ENCODE measurements around the gene CALD1. TPM values are rescaled to one million over a fixed set of nuclear protein-coding genes. Genes with fewer than 3 reads are reported as not detected.

CALD1 gene
- total RNA-seq, 1 experiment from 2014 or later: 99.8 TPM

- DNase-seq: peak; percentile 69
- no peaks in the 10 kb centered on the region for H3K36me3 ChIP-seq (replicated peaks; ENCODE audit: control insufficient read depth, insufficient read depth, low read length)
- H3K4me3 ChIP-seq (ENCODE audit: insufficient read depth, low read depth, low read length): no peak overlapping the region
- H3K27me3 ChIP-seq (ENCODE audit: control insufficient read depth, insufficient read depth, low read length): no peaks in the 10 kb centered on the region
Observed at GRCh38 chr7:134750083-134751062, 29.1 kb upstream of the CALD1 start.

DNA sequence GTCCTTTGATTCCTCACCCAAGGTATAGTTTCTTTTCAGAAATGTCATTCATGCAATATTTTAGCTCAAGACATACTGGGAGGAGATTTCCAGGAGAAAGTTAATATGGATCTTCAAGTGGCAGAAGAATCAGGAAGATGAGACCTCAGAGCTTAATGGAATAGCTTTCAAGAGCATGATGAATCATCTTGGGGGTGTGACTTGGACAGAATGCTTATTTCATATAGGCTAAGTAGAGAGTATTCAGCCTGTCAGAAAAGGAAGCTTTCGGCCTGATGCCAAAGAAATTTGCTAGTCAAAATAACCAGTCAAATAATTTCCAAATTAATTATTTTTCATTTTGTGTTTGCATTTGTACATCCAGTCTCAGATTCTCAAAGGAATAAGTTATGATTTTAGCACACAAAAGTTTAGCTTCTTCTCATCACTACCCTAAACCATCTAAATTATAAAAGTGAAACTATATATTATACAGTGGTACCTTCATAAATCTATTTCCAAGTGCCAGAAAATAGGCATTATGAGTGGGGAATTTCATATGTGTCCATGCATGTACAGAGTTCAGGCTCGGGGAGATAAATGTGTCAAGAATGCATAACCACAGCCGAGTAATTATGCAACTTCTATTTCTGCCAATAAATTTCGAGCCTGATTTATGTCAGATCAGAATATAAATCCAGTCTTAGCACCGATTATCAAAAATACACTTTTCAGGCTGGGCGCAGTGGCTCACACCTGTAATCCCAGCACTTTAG, 27.3 kb upstream of the CALD1 start:
- no peak overlapping the region for H3K4me3 ChIP-seq (ENCODE audit: insufficient read depth, low read depth, low read length)
- H3K36me3 ChIP-seq (replicated peaks; ENCODE audit: control insufficient read depth, insufficient read depth, low read length): no peaks in the 10 kb centered on the region
- no peak for DNase-seq
- H3K27me3 ChIP-seq (ENCODE audit: control insufficient read depth, insufficient read depth, low read length): no peaks in the 10 kb centered on the region

DNA sequence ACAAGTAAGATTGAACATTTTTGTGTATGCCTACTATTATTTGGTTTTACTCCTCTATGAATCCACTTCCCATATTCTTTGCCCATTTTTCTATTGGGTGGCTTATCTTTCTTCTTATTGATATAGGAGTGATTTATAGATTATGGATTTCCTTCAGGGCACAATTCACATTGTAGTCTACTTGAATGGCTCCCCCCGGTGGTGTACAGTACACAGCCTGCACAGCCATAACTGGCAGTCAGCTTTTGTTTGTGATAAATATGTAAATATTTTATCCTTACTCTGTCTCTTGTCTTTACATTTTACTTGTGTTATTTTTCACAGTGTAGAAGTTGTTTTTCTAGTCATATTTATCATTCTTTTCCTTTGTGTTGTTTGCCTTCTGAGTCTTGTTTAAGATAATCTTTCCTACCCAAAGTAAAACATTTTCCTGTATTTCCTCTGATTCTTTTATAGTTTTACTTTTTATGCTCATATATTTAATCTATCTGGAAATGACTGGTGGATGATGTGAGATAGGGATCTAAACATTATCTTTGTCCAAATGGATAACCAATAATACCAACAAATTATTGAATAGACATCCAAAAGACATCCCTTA, 23.9 kb upstream of the CALD1 start:
- H3K36me3 ChIP-seq (replicated peaks; ENCODE audit: control insufficient read depth, insufficient read depth, low read length): no peaks in the 10 kb centered on the region
- H3K27me3 ChIP-seq (ENCODE audit: control insufficient read depth, insufficient read depth, low read length): no peaks in the 10 kb centered on the region
- H3K4me3 ChIP-seq (ENCODE audit: insufficient read depth, low read depth, low read length): no peak overlapping the region
- no peak for DNase-seq

DNA sequence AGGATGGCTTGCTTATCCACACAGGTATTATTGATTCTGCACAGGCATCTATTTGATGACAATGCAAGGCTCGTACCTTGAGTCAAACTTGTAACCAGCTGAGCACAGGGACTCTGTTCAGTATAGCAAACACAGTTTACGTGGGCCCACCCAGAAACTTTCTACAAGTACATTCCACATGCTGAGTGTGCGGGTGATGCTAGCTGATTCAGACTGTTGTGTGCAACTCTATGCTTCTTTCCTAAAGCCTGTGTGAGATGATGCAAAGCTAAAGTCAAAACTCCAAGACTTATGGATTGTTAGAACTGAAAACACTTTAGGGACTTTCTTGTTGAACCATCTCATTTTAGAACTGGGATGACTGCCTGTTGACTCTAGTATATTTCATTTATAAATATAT, 21.5 kb upstream of the CALD1 start:
- no peaks in the 10 kb centered on the region for H3K36me3 ChIP-seq (replicated peaks; ENCODE audit: control insufficient read depth, insufficient read depth, low read length)
- no peaks in the 10 kb centered on the region for H3K27me3 ChIP-seq (ENCODE audit: control insufficient read depth, insufficient read depth, low read length)
- DNase-seq: no peak
- no peak overlapping the region for H3K4me3 ChIP-seq (ENCODE audit: insufficient read depth, low read depth, low read length)

GRCh38 chr7:134758981-134759380, 20.5 kb upstream of the CALD1 start:
- no peaks in the 10 kb centered on the region for H3K27me3 ChIP-seq (ENCODE audit: control insufficient read depth, insufficient read depth, low read length)
- no peak overlapping the region for H3K4me3 ChIP-seq (ENCODE audit: insufficient read depth, low read depth, low read length)
- DNase-seq: no peak
- H3K36me3 ChIP-seq (replicated peaks; ENCODE audit: control insufficient read depth, insufficient read depth, low read length): no peaks in the 10 kb centered on the region

DNA sequence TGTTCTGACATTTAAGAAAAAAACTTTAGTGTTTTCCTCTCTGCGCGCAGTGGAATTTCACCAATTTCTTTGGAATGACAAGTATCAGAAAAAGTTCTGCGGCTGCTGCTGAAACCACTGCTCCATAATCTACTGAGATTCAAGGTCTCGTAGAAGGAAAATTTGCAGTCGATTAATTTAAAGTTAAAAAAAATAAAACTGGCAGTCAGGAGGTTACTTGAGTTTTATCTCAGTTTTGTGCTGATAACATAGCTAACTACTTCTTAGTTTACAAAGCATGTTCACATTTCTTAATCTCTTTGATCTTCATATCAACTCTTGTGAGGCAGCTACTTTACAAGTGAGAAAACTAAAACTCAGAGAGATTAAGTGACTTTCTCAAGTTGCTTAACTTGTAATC, 18.2 kb upstream of the CALD1 start:
- DNase-seq: no peak
- Histone ChIP-seq H3K36me3 (replicated peaks; ENCODE audit: control insufficient read depth, insufficient read depth, low read length) (no peaks in the 10 kb centered on the region), H3K27me3 (ENCODE audit: control insufficient read depth, insufficient read depth, low read length) (no peaks in the 10 kb centered on the region), H3K4me3 (ENCODE audit: insufficient read depth, low read depth, low read length) (no peak overlapping the region)

DNA sequence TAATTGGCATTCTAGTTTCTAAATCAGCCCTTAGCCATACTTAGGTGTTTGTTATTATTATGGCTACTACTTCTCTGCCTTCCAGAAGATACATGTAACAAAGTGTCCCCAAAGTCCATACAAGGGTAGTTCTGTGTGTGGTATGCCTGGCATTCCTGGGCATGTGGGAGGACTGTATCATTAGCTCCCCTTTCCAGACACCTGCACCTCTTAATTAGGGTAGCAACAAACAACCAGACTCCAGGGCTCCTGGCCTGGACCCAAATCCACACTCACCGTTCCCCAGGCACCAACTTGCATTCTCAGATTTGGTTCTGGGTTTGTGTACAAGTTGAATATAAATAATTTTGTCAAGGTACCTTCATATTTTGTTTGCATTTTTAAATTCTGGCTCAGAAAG, 15.5 kb upstream of the CALD1 start:
- no peak for DNase-seq
- Histone ChIP-seq H3K4me3 (ENCODE audit: insufficient read depth, low read depth, low read length) (no peak overlapping the region), H3K27me3 (ENCODE audit: control insufficient read depth, insufficient read depth, low read length) (no peaks in the 10 kb centered on the region), H3K36me3 (replicated peaks; ENCODE audit: control insufficient read depth, insufficient read depth, low read length) (no peaks in the 10 kb centered on the region)

GRCh38 chr7:134764365-134764764, 15.1 kb upstream of the CALD1 start:
- H3K36me3 ChIP-seq (replicated peaks; ENCODE audit: control insufficient read depth, insufficient read depth, low read length): no peaks in the 10 kb centered on the region
- H3K27me3 ChIP-seq (ENCODE audit: control insufficient read depth, insufficient read depth, low read length): no peaks in the 10 kb centered on the region
- DNase-seq: no peak
- H3K4me3 ChIP-seq (ENCODE audit: insufficient read depth, low read depth, low read length): no peak overlapping the region

DNA sequence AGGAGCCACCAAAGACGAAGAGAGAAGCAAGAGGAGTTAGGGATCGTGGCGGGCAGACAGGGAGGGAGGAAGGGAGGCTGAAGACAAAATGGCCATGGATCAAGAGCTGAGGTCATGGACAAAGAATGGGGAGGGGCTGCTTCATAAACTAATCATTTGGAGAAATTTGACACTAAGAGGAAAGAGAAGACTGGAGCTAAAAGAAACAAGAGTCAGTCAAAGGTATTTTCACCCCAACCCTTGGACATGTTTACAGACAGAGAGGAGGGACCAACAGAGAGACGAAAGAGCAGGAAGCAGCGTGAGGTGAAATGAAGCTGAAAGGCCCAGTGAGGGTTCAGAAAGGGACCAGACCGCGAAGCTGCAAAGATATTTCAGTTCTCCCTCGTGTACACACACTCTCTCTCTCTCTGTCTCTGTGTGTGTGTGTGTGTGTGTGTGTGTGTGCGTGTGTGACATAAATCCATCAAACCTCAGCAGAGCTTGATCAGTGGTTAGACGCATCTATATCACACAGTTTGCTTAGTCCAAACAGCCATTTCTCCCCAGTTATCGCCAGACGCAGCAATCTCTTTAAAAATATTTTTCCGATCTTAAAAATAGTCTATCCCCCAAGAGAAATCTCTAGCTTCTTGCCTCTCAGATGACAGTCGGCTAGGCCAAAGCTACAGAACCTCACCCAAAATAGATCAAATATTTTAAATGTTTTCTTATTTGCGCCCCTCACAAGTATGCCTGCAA, 12.5 kb upstream of the CALD1 start:
- DNase-seq: no peak
- no peak overlapping the region for H3K4me3 ChIP-seq (ENCODE audit: insufficient read depth, low read depth, low read length)

GRCh38 chr7:134767520-134768168, 11.8 kb upstream of the CALD1 start:
- no peak for DNase-seq
- H3K36me3 ChIP-seq (replicated peaks; ENCODE audit: control insufficient read depth, insufficient read depth, low read length): no peaks in the 10 kb centered on the region
- no peaks in the 10 kb centered on the region for H3K27me3 ChIP-seq (ENCODE audit: control insufficient read depth, insufficient read depth, low read length)
- H3K4me3 ChIP-seq (ENCODE audit: insufficient read depth, low read depth, low read length): no peak overlapping the region

More for the DNA sequence above, 12.5 kb upstream of the CALD1 start:
- no peaks in the 10 kb centered on the region for H3K36me3 ChIP-seq (replicated peaks; ENCODE audit: control insufficient read depth, insufficient read depth, low read length)
- no peaks in the 10 kb centered on the region for H3K27me3 ChIP-seq (ENCODE audit: control insufficient read depth, insufficient read depth, low read length)

GRCh38 chr7:134768243-134768642, 11.2 kb upstream of the CALD1 start:
- DNase-seq: no peak
- Histone ChIP-seq H3K27me3 (ENCODE audit: control insufficient read depth, insufficient read depth, low read length) (no peaks in the 10 kb centered on the region), H3K36me3 (replicated peaks; ENCODE audit: control insufficient read depth, insufficient read depth, low read length) (no peaks in the 10 kb centered on the region), H3K4me3 (ENCODE audit: insufficient read depth, low read depth, low read length) (no peak overlapping the region)

DNA sequence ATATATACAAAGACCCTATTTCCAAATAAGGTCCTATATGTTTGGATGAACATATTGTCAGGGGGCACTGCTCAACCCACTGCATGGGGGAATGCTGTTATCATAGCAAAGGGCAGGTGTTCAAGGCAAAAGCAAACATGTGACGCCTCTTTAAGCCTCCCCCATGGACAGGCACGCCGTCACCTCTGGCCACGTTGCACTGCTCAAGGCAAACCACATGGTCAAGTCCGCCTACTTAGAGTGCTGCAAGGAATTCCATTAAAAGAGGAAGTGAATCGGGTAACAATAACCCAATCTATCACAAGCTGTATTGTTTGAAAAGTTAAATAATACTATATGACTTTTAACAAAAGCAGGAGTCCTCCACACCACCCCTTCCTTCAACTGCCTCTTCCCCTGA, 8.8 kb upstream of the CALD1 start:
- H3K27me3 ChIP-seq (ENCODE audit: control insufficient read depth, insufficient read depth, low read length): no peaks in the 10 kb centered on the region
- no peak overlapping the region for H3K4me3 ChIP-seq (ENCODE audit: insufficient read depth, low read depth, low read length)
- no peaks in the 10 kb centered on the region for H3K36me3 ChIP-seq (replicated peaks; ENCODE audit: control insufficient read depth, insufficient read depth, low read length)
- DNase-seq: no peak

GRCh38 chr7:134771111-134771510, 8.3 kb upstream of the CALD1 start:
- H3K36me3 ChIP-seq (replicated peaks; ENCODE audit: control insufficient read depth, insufficient read depth, low read length): no peaks in the 10 kb centered on the region
- no peaks in the 10 kb centered on the region for H3K27me3 ChIP-seq (ENCODE audit: control insufficient read depth, insufficient read depth, low read length)
- H3K4me3 ChIP-seq (ENCODE audit: insufficient read depth, low read depth, low read length): no peak overlapping the region
- DNase-seq: no peak

DNA sequence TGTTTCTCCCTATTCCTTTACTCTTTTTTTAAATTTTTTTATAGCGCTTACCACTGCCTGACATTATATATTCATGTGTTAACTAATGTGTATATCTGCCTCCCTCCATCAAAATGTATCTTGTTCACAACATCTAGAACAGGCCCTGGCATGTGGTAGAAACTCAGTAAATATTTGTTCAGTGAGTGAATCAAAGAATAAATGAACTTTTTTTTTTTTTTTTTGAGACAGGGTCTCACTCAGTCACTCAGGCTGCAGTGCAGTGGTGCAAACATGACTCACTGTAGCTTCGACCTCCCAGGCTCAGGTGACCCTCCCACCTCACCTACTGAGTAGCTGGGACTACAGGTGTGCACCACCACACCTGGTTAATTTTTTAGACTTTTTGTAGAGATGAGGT, 7.5 kb upstream of the CALD1 start:
- no peak for DNase-seq
- Histone ChIP-seq H3K4me3 (ENCODE audit: insufficient read depth, low read depth, low read length) (no peak overlapping the region), H3K36me3 (replicated peaks; ENCODE audit: control insufficient read depth, insufficient read depth, low read length) (no peaks in the 10 kb centered on the region), H3K27me3 (ENCODE audit: control insufficient read depth, insufficient read depth, low read length) (no peaks in the 10 kb centered on the region)

Data from H7 (cell line).